GM12875 (cell line): ENCODE results near the gene TMEM135.

ENCODE experiments used
- H3K4me3 ChIP-seq: one replicate; pipeline ENCODE4 v1.5.1; 2011; ENCODE audit warnings: low read depth, low read length, control low read depth
- TF ChIP-seq, protein P1 (sequence below): IDR thresholded peaks from 2 replicates; pipeline ENCODE4 v1.5.1; 2011; ENCODE audit warnings: low read depth, mild to moderate bottlenecking, control low read depth, inconsistent platforms, low read length, moderate library complexity, borderline replicate concordance; ENCODE audit not compliant: insufficient read depth

TMEM135 gene

DNA sequence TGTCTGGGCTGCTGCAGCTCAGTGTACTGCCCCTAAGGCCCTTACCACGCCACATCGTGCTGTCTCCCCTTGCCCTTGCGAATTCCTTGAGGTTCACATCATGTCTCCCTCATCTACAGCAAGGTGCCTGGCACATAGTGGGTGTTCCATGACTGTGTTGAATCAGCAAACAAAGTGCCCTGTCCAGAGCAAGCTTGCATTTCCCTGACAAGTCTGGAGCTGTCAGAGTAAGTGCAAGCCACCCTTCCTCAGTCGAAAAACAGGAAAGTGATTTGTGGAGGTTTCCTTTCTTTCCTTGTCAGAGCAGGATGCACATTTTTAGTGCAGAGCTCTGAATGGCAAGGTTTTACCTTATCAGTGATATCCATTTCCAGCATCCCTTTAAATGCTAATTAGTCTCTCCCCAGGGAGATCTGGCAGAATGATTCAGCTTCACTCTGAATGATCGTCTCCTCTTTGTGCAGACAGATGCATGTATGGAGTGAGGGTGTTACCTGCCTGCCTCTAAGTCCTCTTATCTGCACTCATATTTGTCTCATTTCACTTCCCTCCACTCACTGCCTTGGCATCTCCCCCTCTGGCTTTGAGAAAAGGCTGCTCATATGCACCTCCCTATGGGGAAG is 331.2 kb downstream of the TMEM135 start:
- H3K4me3 ChIP-seq = no peak overlapping the region
- TF ChIP-seq, protein P1, sequence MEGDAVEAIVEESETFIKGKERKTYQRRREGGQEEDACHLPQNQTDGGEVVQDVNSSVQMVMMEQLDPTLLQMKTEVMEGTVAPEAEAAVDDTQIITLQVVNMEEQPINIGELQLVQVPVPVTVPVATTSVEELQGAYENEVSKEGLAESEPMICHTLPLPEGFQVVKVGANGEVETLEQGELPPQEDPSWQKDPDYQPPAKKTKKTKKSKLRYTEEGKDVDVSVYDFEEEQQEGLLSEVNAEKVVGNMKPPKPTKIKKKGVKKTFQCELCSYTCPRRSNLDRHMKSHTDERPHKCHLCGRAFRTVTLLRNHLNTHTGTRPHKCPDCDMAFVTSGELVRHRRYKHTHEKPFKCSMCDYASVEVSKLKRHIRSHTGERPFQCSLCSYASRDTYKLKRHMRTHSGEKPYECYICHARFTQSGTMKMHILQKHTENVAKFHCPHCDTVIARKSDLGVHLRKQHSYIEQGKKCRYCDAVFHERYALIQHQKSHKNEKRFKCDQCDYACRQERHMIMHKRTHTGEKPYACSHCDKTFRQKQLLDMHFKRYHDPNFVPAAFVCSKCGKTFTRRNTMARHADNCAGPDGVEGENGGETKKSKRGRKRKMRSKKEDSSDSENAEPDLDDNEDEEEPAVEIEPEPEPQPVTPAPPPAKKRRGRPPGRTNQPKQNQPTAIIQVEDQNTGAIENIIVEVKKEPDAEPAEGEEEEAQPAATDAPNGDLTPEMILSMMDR = no peak

- TF ChIP-seq, protein P1 = no peak
- no peak overlapping the region for H3K4me3 ChIP-seq
Measured at GRCh38 chr11:87369888-87370287, 332.2 kb downstream of the TMEM135 start.

DNA sequence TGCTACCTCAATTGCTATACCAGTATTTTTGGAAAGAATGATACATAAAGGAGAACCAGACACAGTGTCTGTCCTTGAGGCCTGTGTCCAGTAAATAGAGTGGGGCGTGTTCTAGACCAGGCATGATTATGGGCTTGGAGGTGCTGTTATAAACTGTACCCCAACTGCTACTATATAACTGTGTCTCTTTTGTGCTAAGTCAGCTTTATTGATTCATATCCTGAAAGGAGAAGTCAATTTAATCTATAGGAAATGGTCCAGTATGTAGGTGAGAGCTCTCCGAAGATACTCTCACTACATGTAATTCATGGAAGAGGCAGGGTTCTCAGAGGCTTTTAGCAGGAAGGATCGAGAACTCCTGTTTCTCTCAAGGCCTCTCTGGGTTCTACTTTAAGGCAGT is 334.3 kb downstream of the TMEM135 start:
- TF ChIP-seq, protein P1 = no peak
- no peak overlapping the region for H3K4me3 ChIP-seq
